ENCODE results near the gene ZNF324B.
"Not testable (repeated sequence)": the region's sequence is repeated elsewhere in the genome, so short reads cannot be mapped to it uniquely, and the experiment has no call there.

Gene ZNF324B

GRCh38 chr19:58451358-58452101, at the start of gene ZNF324B:
Gene ZNF324B, plus strand, starts transcription at chr19:58451622. Its CDS starts 2,080 bp downstream, at chr19:58453702.
- DNase-seq: peak; percentile 97

- no peak for DNase-seq
Measured at GRCh38 chr19:58401840-58402421, 49.5 kb upstream of the ZNF324B start.

GRCh38 chr19:58403920-58404478, 47.4 kb upstream of the ZNF324B start:
- not testable (repeated sequence) for DNase-seq

GRCh38 chr19:58406818-58407657, 44.4 kb upstream of the ZNF324B start:
- DNase-seq: no peak

GRCh38 chr19:58407658-58408151, 43.7 kb upstream of the ZNF324B start:
- no peak for DNase-seq

GRCh38 chr19:58408152-58409009, 43.0 kb upstream of the ZNF324B start, which contains the start of gene ZNF584:
Gene ZNF584, plus strand, starts transcription at chr19:58408649. Its CDS starts 499 bp downstream, at chr19:58409148.
- DNase-seq: peak; percentile 95

- no peak for DNase-seq
Measured at GRCh38 chr19:58409010-58409790, 42.2 kb upstream of the ZNF324B start.

- DNase-seq: no peak
Measured at GRCh38 chr19:58416604-58417003, 34.8 kb upstream of the ZNF324B start.

GRCh38 chr19:58417071-58417470, 34.4 kb upstream of the ZNF324B start:
- DNase-seq: no peak

- no peak for DNase-seq
Measured at GRCh38 chr19:58428617-58429016, 22.8 kb upstream of the ZNF324B start.

GRCh38 chr19:58429745-58430144, 21.7 kb upstream of the ZNF324B start:
- no peak for DNase-seq

GRCh38 chr19:58434217-58434616, 17.2 kb upstream of the ZNF324B start:
- DNase-seq: no peak

- peak; percentile 95 for DNase-seq
Measured at GRCh38 chr19:58439576-58440554, 11.6 kb upstream of the ZNF324B start, which contains the start of gene ZNF132. Gene ZNF132, minus strand, starts transcription at chr19:58440153. Its CDS starts 332 bp downstream, at chr19:58439821.

- no peak for DNase-seq
Measured at GRCh38 chr19:58440556-58440955, 10.9 kb upstream of the ZNF324B start.

- DNase-seq: not testable (repeated sequence)
Measured at GRCh38 chr19:58442986-58443385, 8.4 kb upstream of the ZNF324B start.

- not testable (repeated sequence) for DNase-seq
Measured at GRCh38 chr19:58448860-58449259, 2.6 kb upstream of the ZNF324B start.

- not testable (repeated sequence) for DNase-seq
Measured at GRCh38 chr19:58449980-58450379, 1.4 kb upstream of the ZNF324B start.

- no peak for DNase-seq
Measured at GRCh38 chr19:58450856-58451357, 515 bp upstream of the ZNF324B start.

- DNase-seq: no peak
Measured at GRCh38 chr19:58453743-58454142, 2.3 kb downstream of the ZNF324B start.
